Pancreas (tissue), 10 donors: Measurements from ENCODE around the gene C1orf87. TPM values are rescaled to one million over a fixed set of nuclear protein-coding genes. Genes with fewer than 3 reads are reported as not detected.

Source experiments
- ATAC-seq, 4 donors: fragments of 200-7000 bp; cut with Tn5 transposase; one replicate each; pipeline versions ENCODE4 v1.8.0 to v1.9.1; 2020; ENCODE audit warnings: mild to moderate bottlenecking in 4 of 4, moderate library complexity in 4 of 4
- DNase-seq, 6 donors: peaks; one replicate each; pipeline ENCODE4 v3.0.0-alpha.2; 2020
- FAIRE-seq: peaks from 2 replicates; lab custom pipeline; 2012; peaks lifted over from hg19 to GRCh38; lab: Jason Lieb, UNC
- H3K27ac ChIP-seq, 4 donors: fragments of 200-600 bp; sonication (generic); 1 replicate in 3 of 4; 2 replicates in 1 of 4; pipeline versions ENCODE4 v1.5.0 to v1.8.0; 2020
- H3K27me3 ChIP-seq, 4 donors: fragments of 200-600 bp; one replicate each; pipeline ENCODE4 v1.8.0; 2021
- H3K36me3 ChIP-seq, 3 donors: fragments of 200-600 bp; sonication (generic) in 1 of 3; one replicate each; pipeline versions ENCODE4 v1.5.0 to v1.8.0; 2020 to 2021
- H3K4me1 ChIP-seq, 3 donors: fragments of 200-600 bp; one replicate each; pipeline ENCODE4 v1.8.0; 2021
- H3K4me3 ChIP-seq, 4 donors: fragments of 200-600 bp; sonication (generic) in 2 of 4; one replicate each; pipeline versions ENCODE4 v1.5.0 to v1.8.0; 2020 to 2021
- H3K9me3 ChIP-seq, 4 donors: fragments of 200-600 bp; one replicate each; pipeline ENCODE4 v1.8.0; 2021
- CTCF ChIP-seq, 4 donors: fragments of 200-600 bp; sonication (generic) in 3 of 4; IDR thresholded peaks; one replicate each; pipeline versions ENCODE4 v1.5.0 to v1.8.0; 2021; ENCODE audit warnings: antibody characterized with exemption in 4 of 4
- WGBS, 2 donors: extraction: QIAGEN DNeasy Blood & Tissue Kit; methylation state at CpG; one replicate each; pipeline ENCODE4 v1.1.7; 2013; 5-methylcytosine and 5-hydroxymethylcytosine counted together
- intact Hi-C, 3 donors: fragments of 100-400 bp; cut with DNase I; formaldehyde crosslinking; loops; one replicate each; pipeline versions ENCODE4 v1.11.1 to v1.14.2; 2022
- polyA plus RNA-seq, 2 donors: library from polyadenylated mRNA; stranded (reverse); fragments of 200-250 nt; gene quantifications; one replicate each; pipeline ENCODE4 v1.2.3, GENCODE V29; 2013
- total RNA-seq, 6 donors: library from RNA; stranded (reverse); fragmentation: NEBNext Ultra II Directional in 4 of 6; extraction: Animal tissue kit (Norgen Biotek cat#: 25700) in 4 of 6; gene quantifications; one replicate each; pipeline versions ENCODE4 v1.2.1 to v1.2.4, GENCODE V29; 2021 to 2023
- donor health status: healthy with polysubstance abuse.
- donor health status: DM: no; HTN: no; CAD: no; lungs with moderate emphysema.
- donor health status: DM: no; HTN: no; CAD: no.
- donor health status: control.
- donor health status: control.
- donor health status: Bipolar disorder and iron deficiency.
- donor health status: DM: yes; HTN: yes; CAD: no.
- donor health status: DM: no; HTN: no; CAD: no.
- donor health status: DM: no; HTN: no; CAD: no.
- donor health status: DM: yes; HTN: yes; CAD: no.

C1orf87 gene
- total and polyA plus RNA-seq, 8 donors = 0.02 TPM; not detected in 7

GRCh38 chr1:60087681-60088080 is 14.1 kb upstream of the C1orf87 start:
- Histone ChIP-seq H3K9me3 (no peaks in the 10 kb centered on the region), H3K36me3 (no peaks in the 10 kb centered on the region), H3K4me1 (no peaks in the 10 kb centered on the region), H3K27me3 (no peaks in the 10 kb centered on the region), H3K4me3 (no peak overlapping the region), H3K27ac (no peak overlapping the region)
- DNase-seq = no peak
- no peak for TF ChIP-seq CTCF (IDR thresholded peaks at IDR 0.05)
- ATAC-seq = no peak
- no peak for FAIRE-seq
- intact Hi-C loops = no loop called here

GRCh38 chr1:60078182-60078581 is 4.6 kb upstream of the C1orf87 start:
- intact Hi-C loops = no loop called here
- Histone ChIP-seq H3K4me3 (no peak overlapping the region), H3K27me3 (peaks cover 0 to 23% (median 0%) of the 10 kb centered on the region in 4 donors), H3K27ac (no peak overlapping the region), H3K36me3 (no peaks in the 10 kb centered on the region), H3K9me3 (no peaks in the 10 kb centered on the region), H3K4me1 (no peaks in the 10 kb centered on the region)
- 66 to 69% methylated on average over 4 of the region's 4 CpGs for WGBS, 2 donors
- ATAC-seq (no peak), FAIRE-seq (no peak), DNase-seq (no peak)
- TF ChIP-seq CTCF (IDR thresholded peaks at IDR 0.05) = no peak

GRCh38 chr1:60071296-60071695 is 2.3 kb downstream of the C1orf87 start:
- no peak overlapping the region for H3K27ac ChIP-seq
- DNase-seq (no peak), ATAC-seq (no peak), FAIRE-seq (no peak)
- no peak overlapping the region for H3K4me3 ChIP-seq
- H3K36me3 ChIP-seq = no peaks in the 10 kb centered on the region
- no peaks in the 10 kb centered on the region for H3K9me3 ChIP-seq
- WGBS, 2 donors = 51 to 68% methylated on average over 1 of the region's 1 CpG
- no peak for TF ChIP-seq CTCF (IDR thresholded peaks at IDR 0.05)
- intact Hi-C loops = no loop called here
- no peaks in the 10 kb centered on the region for H3K4me1 ChIP-seq
- peaks cover 0 to 25% (median 0%) of the 10 kb centered on the region in 4 donors for H3K27me3 ChIP-seq

GRCh38 chr1:60069691-60070090 is 3.9 kb downstream of the C1orf87 start:
- ATAC-seq = no peak
- no peak for FAIRE-seq
- Histone ChIP-seq H3K4me3 (no peak overlapping the region), H3K27me3 (peaks cover 0 to 17% (median 0%) of the 10 kb centered on the region in 4 donors), H3K4me1 (no peaks in the 10 kb centered on the region), H3K9me3 (no peaks in the 10 kb centered on the region), H3K27ac (no peak overlapping the region), H3K36me3 (no peaks in the 10 kb centered on the region)
- intact Hi-C loops = no loop called here
- DNase-seq = no peak
- TF ChIP-seq CTCF (IDR thresholded peaks at IDR 0.05) = no peak
- 89 to 94% methylated on average over 1 of the region's 1 CpG for WGBS, 2 donors

GRCh38 chr1:60068393-60069045 is 5.1 kb downstream of the C1orf87 start:
- whole genome bisulfite sequencing, 2 donors = 71 to 90% methylated on average over 1 of the region's 1 CpG
- intact Hi-C loops = no loop called here
- DNase-seq (no peak), FAIRE-seq (no peak), ATAC-seq (no peak)
- H3K9me3 ChIP-seq = no peaks in the 10 kb centered on the region
- H3K4me3 ChIP-seq = no peak overlapping the region
- H3K27me3 ChIP-seq = peaks cover 0 to 5% (median 0%) of the 10 kb centered on the region in 4 donors
- TF ChIP-seq CTCF (IDR thresholded peaks at IDR 0.05) = no peak
- H3K4me1 ChIP-seq = no peaks in the 10 kb centered on the region
- no peak overlapping the region for H3K27ac ChIP-seq
- H3K36me3 ChIP-seq = no peaks in the 10 kb centered on the region
